K562 (cell line): ENCODE results near the gene TPGS1. TPM values are rescaled to one million over a fixed set of nuclear protein-coding genes. Genes with fewer than 3 reads are reported as not detected.

Source experiments
- BACH1 ChIP-seq: fragments of 200-800 bp; sonication (Bioruptor generic); IDR thresholded peaks from 2 replicates; pipeline ENCODE4 v1.6.1; 2016; ENCODE audit warnings: missing genetic modification characterization, missing compliant biosample characterization
- CCNT2 ChIP-seq: IDR thresholded peaks from 2 replicates; pipeline ENCODE4 v1.6.1; 2011; ENCODE audit warnings: borderline replicate concordance, low read depth, mild to moderate bottlenecking, moderate library complexity, mixed read lengths, low read length; ENCODE audit not compliant: insufficient read length; ENCODE audit errors: extremely low read depth
- CREM ChIP-seq: IDR thresholded peaks from 2 replicates; pipeline ENCODE4 v1.6.1; 2014; ENCODE audit warnings: antibody characterized with exemption, low read depth
- DIDO1 ChIP-seq: fragments of 450-650 bp; IDR thresholded peaks from 2 replicates; pipeline ENCODE4 v1.6.1; 2016; ENCODE audit warnings: low read depth, missing biosample characterization, missing genetic modification characterization
- EP300 ChIP-seq: IDR thresholded peaks from 2 replicates; pipeline ENCODE4 v1.6.1; 2012; ENCODE audit warnings: low read length, improper control_type of control experiment
- FOXK2 ChIP-seq, 2 experiments: fragments of 450-650 bp; IDR thresholded peaks in 1 of 2; conservative IDR thresholded peaks in 1 of 2; 2 replicates each; pipeline ENCODE4 v1.6.1; 2016; ENCODE audit warnings: low read depth in 2 of 2, mild to moderate bottlenecking in 1 of 2
- HNRNPUL1 ChIP-seq: fragments of 200-400 bp; formaldehyde crosslinking; IDR thresholded peaks from 2 replicates; pipeline ENCODE4 v1.6.1; 2017; ENCODE audit warnings: low read length
- MAZ ChIP-seq, 2 experiments: fragments of 450-650 bp in 1 of 2; sonication (generic) in 1 of 2; formaldehyde crosslinking; IDR thresholded peaks in 1 of 2; conservative IDR thresholded peaks in 1 of 2; 2 replicates each; pipeline versions ENCODE4 v1.4.0 to v1.5.0; 2020; ENCODE audit warnings: mild to moderate bottlenecking in 1 of 2, missing genetic modification reagents in 1 of 2
- MECOM ChIP-seq: fragments of 250-450 bp; sonication (Bioruptor Pico); IDR thresholded peaks from 2 replicates; pipeline ENCODE4 v1.8.0; 2022; ENCODE audit warnings: inconsistent platforms
- NR2C1 ChIP-seq, 2 experiments: fragments of 450-650 bp; IDR thresholded peaks; 2 replicates each; pipeline ENCODE4 v1.6.1; 2017; ENCODE audit warnings: mild to moderate bottlenecking in 2 of 2, antibody characterized with exemption in 1 of 2, inconsistent platforms in 1 of 2, missing compliant biosample characterization in 1 of 2, missing genetic modification characterization in 1 of 2
- TBL1XR1 ChIP-seq, 2 experiments: IDR thresholded peaks; 2 replicates each; pipeline ENCODE4 v1.6.1; 2012; ENCODE audit warnings: improper control_type of control experiment in 2 of 2, low read length in 2 of 2, mild to moderate bottlenecking in 1 of 2
- TOE1 ChIP-seq, 2 experiments: fragments of 450-650 bp in 1 of 2; sonication (generic) in 1 of 2; formaldehyde crosslinking in 1 of 2; IDR thresholded peaks; 2 replicates each; pipeline versions ENCODE4 v1.7.1 to v1.8.0; 2016 to 2022; ENCODE audit warnings: borderline replicate concordance in 2 of 2, mild to moderate bottlenecking in 2 of 2, antibody characterized with exemption in 1 of 2, inconsistent platforms in 1 of 2, low read depth in 1 of 2, missing genetic modification reagents in 1 of 2, moderate library complexity in 1 of 2
- TRIM24 ChIP-seq, 2 experiments: fragments of 450-650 bp; IDR thresholded peaks; 2 replicates each; pipeline ENCODE4 v1.6.1; 2016
- polyA plus RNA-seq, 8 experiments: library from polyadenylated mRNA; depleted of rRNA in 4 of 8; stranded (reverse) in 5 of 8; unstranded in 3 of 8; fragments of >200 nt; fragmentation: Nextera tagmentation in 2 of 8; fragmentation: Illumina TruSeq in 1 of 8; extraction: Ambion mirVana in 2 of 8; extraction: Trizol in 1 of 8; gene quantifications; 2 replicates each; pipeline versions ENCODE4 v1.2.1 to v1.2.3, GENCODE V29; 2011 to 2014; ENCODE audit warnings: inconsistent platforms in 1 of 8, missing spikeins in 1 of 8
- total RNA-seq, 7 experiments: library from RNA; depleted of rRNA in 6 of 7; stranded (reverse); fragments of >200 nt in 6 of 7; fragmentation: Illumina TruSeq in 2 of 7; extraction: Trizol in 2 of 7; gene quantifications; 2 replicates each; pipeline versions ENCODE4 v1.2.1 to v1.2.3, GENCODE V29; 2011 to 2021; ENCODE audit warnings: low replicate concordance in 1 of 7
- TF ChIP-seq, protein P1 (sequence below): IDR thresholded peaks from 3 replicates; pipeline ENCODE4 v1.6.1; 2011; ENCODE audit warnings: borderline replicate concordance, mild to moderate bottlenecking; ENCODE audit not compliant: insufficient read length, insufficient read depth
- TF ChIP-seq, protein P2 (sequence below): fragments of 250-450 bp; sonication (Bioruptor Pico); IDR thresholded peaks from 2 replicates; pipeline ENCODE4 v1.5.0; 2022; ENCODE audit warnings: mild to moderate bottlenecking
- TF ChIP-seq, protein P3 (sequence below): IDR thresholded peaks from 2 replicates; pipeline ENCODE4 v1.6.1; 2012; ENCODE audit warnings: low read depth, low read length, improper control_type of control experiment, borderline replicate concordance
- TF ChIP-seq, protein P4 (sequence below): fragments of 250-450 bp; sonication (Bioruptor Pico); IDR thresholded peaks from 2 replicates; pipeline ENCODE4 v1.6.1; 2021; ENCODE audit warnings: mild to moderate bottlenecking

The TPGS1 gene
- total and polyA plus RNA-seq, 9 of the 15 experiments (the other 6 are each of a cell fraction or from before 2014, with no cell fraction given), result 0.30 to 31.6 (median 1.2) TPM; not detected in 2

DNA sequence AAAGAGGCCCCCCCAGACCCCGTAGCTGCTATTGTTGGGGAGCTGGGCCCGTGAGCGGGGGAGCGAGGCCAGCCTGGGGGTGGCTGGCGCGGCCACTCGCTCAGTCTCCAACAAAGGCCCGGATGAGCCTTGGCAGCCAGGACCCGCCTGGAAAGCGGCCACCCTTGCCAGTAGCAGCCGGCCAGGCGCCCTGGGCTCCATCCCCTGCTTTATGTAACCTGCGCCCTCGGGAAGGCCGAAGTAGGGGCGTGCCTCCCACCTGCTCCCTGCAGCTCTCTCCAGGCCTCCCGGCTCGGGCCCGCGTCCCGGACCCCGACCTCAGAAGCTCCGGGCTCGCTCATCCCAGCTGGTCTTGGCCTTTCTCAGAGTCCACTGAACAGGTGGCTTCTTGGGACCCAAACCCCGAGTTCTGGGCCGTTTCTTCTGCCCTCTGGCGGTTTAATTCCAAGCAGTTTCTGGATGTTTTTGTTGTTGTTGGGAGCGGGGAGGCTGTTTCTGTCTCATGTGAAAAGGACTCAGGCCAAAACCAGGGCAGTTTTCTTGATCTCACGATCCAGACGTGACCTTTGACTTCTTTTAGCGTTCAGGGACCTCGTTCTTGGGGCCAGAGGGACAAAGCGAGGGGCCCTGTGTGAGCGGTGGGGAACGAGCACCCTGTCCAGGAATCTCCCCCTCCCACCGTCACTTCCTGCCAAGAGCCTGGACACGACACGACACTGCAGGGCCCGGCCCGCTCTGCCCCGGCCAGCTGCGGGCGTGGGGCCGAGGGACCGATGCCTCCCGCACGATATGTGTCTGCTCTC, 25.5 kb downstream of the TPGS1 start (continued):
- TF ChIP-seq, protein P1, sequence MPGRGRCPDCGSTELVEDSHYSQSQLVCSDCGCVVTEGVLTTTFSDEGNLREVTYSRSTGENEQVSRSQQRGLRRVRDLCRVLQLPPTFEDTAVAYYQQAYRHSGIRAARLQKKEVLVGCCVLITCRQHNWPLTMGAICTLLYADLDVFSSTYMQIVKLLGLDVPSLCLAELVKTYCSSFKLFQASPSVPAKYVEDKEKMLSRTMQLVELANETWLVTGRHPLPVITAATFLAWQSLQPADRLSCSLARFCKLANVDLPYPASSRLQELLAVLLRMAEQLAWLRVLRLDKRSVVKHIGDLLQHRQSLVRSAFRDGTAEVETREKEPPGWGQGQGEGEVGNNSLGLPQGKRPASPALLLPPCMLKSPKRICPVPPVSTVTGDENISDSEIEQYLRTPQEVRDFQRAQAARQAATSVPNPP, result no peak
- TF ChIP-seq CCNT2 (no peak), HNRNPUL1 (no peak), DIDO1 (no peak), TRIM24 (IDR thresholded peaks at IDR 0.05) (0 out of 4 replicates have a peak, but pooled peaks of 1 of the 2 experiments have one; percentile 16), TBL1XR1 (IDR thresholded peaks at IDR 0.05; ENCODE audit: low read length in 2 of 2) (peak in 1 of 2 experiments; percentile 37; a peak in 1 of 4 replicates), CREM (peak; percentile 70), MAZ (CRISPR knock-in tag; conservative IDR thresholded peaks at IDR 0.05 in 1 of 2, IDR thresholded peaks at IDR 0.05 in 1 of 2) (peak; percentile 35 to 53; a peak in 1 of 4 replicates), EP300 (no peak), NR2C1 (IDR thresholded peaks at IDR 0.05) (peak; percentile 82), NR2C1 (tag; IDR thresholded peaks at IDR 0.05) (peak; percentile 75), BACH1 (no peak), MECOM (CRISPR knock-in tag) (no peak), TOE1 (IDR thresholded peaks at IDR 0.05; ENCODE audit: borderline replicate concordance) (peak; percentile 59; the same call in 1 of the 2 replicates), TOE1 (CRISPR knock-in tag; IDR thresholded peaks at IDR 0.05; ENCODE audit: borderline replicate concordance, low read depth) (no peak), FOXK2 (conservative IDR thresholded peaks at IDR 0.05 in 1 of 2, IDR thresholded peaks at IDR 0.05 in 1 of 2; ENCODE audit: low read depth in 2 of 2) (peak; percentile 43 to 80; a peak in 3 of 4 replicates)
- TF ChIP-seq, protein P2, sequence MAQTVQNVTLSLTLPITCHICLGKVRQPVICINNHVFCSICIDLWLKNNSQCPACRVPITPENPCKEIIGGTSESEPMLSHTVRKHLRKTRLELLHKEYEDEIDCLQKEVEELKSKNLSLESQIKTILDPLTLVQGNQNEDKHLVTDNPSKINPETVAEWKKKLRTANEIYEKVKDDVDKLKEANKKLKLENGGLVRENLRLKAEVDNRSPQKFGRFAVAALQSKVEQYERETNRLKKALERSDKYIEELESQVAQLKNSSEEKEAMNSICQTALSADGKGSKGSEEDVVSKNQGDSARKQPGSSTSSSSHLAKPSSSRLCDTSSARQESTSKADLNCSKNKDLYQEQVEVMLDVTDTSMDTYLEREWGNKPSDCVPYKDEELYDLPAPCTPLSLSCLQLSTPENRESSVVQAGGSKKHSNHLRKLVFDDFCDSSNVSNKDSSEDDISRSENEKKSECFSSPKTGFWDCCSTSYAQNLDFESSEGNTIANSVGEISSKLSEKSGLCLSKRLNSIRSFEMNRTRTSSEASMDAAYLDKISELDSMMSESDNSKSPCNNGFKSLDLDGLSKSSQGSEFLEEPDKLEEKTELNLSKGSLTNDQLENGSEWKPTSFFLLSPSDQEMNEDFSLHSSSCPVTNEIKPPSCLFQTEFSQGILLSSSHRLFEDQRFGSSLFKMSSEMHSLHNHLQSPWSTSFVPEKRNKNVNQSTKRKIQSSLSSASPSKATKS (CRISPR knock-in tag), result no peak
- TF ChIP-seq, protein P3, sequence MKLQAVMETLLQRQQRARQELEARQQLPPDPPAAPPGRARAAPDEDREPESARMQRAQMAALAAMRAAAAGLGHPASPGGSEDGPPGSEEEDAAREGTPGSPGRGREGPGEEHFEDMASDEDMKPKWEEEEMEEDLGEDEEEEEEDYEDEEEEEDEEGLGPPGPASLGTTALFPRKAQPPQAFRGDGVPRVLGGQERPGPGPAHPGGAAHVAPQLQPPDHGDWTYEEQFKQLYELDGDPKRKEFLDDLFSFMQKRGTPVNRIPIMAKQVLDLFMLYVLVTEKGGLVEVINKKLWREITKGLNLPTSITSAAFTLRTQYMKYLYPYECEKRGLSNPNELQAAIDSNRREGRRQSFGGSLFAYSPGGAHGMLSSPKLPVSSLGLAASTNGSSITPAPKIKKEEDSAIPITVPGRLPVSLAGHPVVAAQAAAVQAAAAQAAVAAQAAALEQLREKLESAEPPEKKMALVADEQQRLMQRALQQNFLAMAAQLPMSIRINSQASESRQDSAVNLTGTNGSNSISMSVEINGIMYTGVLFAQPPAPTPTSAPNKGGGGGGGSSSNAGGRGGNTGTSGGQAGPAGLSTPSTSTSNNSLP, result peak; percentile 88
- TF ChIP-seq, protein P4, sequence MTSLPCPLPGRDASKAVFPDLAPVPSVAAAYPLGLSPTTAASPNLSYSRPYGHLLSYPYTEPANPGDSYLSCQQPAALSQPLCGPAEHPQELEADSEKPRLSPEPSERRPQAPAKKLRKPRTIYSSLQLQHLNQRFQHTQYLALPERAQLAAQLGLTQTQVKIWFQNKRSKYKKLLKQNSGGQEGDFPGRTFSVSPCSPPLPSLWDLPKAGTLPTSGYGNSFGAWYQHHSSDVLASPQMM (CRISPR knock-in tag), result no peak
